Endothelial cell (in vitro differentiated cells): ENCODE results near the gene RNF38. TPM values are rescaled to one million over a fixed set of nuclear protein-coding genes. Genes with fewer than 3 reads are reported as not detected.
"Not testable (repeated sequence)": the region's sequence is repeated elsewhere in the genome, so short reads cannot be mapped to it uniquely, and the experiment has no call there.

Source experiments
- DNase-seq: peaks from one replicate; pipeline ENCODE4 v3.0.0; 2021; ENCODE audit warnings: low spot score
- H3K27ac Mint-ChIP-seq: one replicate; pipeline ENCODE4 v1.8.0; 2021; ENCODE audit warnings: mixed read lengths, inconsistent platforms; ENCODE audit not compliant: unreplicated experiment
- H3K27me3 Mint-ChIP-seq: one replicate; pipeline ENCODE4 v1.8.0; 2021; ENCODE audit warnings: mild to moderate bottlenecking, moderate library complexity, mixed read lengths, inconsistent platforms; ENCODE audit not compliant: unreplicated experiment
- H3K36me3 Mint-ChIP-seq: one replicate; pipeline ENCODE4 v1.8.0; 2021; ENCODE audit warnings: mild to moderate bottlenecking, low read depth, mixed read lengths, inconsistent platforms; ENCODE audit not compliant: unreplicated experiment
- H3K4me1 Mint-ChIP-seq: one replicate; pipeline ENCODE4 v1.8.0; 2021; ENCODE audit warnings: mild to moderate bottlenecking, mixed read lengths, inconsistent platforms; ENCODE audit not compliant: unreplicated experiment
- H3K4me3 Mint-ChIP-seq: one replicate; pipeline ENCODE4 v1.8.0; 2021; ENCODE audit warnings: mild to moderate bottlenecking, mixed read lengths, inconsistent platforms; ENCODE audit not compliant: unreplicated experiment
- H3K9me3 Mint-ChIP-seq: one replicate; pipeline ENCODE4 v1.8.0; 2021; ENCODE audit warnings: mixed read lengths, inconsistent platforms; ENCODE audit not compliant: unreplicated experiment
- total RNA-seq: library from RNA; stranded (reverse); fragmentation: NEBNext Ultra II Directional; extraction: Animal tissue kit (Norgen Biotek cat#: 25700); gene quantifications from one replicate; pipeline ENCODE4 v1.2.1, GENCODE V29; 2021; ENCODE audit not compliant: unreplicated experiment
- TF ChIP-seq, protein P1 (sequence below): fragments of 200-600 bp; sonication (generic); IDR thresholded peaks from one replicate; pipeline ENCODE4 v1.5.0; 2021; ENCODE audit warnings: antibody characterized with exemption; ENCODE audit not compliant: unreplicated experiment

The RNF38 gene
- total RNA-seq, 1 donor from 2014 or later = 71.1 TPM

DNA sequence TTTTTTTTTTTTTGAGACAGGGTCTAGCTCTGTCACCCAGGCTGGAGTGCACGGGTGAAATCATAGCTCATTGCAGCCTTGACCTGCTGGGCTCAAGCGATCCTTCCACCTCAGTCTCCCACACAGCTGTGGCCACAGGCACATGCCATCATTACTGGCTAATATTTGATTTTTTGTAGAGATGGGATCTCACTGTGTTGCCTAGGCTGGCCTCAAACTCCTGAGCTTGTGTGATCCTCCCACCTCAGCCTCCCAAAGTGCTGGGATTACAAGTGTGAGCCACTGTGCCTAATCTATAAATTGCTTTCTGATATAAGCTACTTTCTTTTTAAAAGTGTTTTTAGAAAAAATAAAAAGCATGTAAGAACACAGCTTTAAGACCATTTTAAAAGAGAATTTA, 85.3 kb downstream of the RNF38 start:
- Mint-ChIP-seq H3K9me3 (no peaks in the 10 kb centered on the region), H3K36me3 (no peaks in the 10 kb centered on the region), H3K27ac (no peak overlapping the region), H3K4me3 (no peak overlapping the region), H3K4me1 (peaks cover 2% of the 10 kb centered on the region), H3K27me3 (peaks cover 1% of the 10 kb centered on the region)
- TF ChIP-seq, protein P1, sequence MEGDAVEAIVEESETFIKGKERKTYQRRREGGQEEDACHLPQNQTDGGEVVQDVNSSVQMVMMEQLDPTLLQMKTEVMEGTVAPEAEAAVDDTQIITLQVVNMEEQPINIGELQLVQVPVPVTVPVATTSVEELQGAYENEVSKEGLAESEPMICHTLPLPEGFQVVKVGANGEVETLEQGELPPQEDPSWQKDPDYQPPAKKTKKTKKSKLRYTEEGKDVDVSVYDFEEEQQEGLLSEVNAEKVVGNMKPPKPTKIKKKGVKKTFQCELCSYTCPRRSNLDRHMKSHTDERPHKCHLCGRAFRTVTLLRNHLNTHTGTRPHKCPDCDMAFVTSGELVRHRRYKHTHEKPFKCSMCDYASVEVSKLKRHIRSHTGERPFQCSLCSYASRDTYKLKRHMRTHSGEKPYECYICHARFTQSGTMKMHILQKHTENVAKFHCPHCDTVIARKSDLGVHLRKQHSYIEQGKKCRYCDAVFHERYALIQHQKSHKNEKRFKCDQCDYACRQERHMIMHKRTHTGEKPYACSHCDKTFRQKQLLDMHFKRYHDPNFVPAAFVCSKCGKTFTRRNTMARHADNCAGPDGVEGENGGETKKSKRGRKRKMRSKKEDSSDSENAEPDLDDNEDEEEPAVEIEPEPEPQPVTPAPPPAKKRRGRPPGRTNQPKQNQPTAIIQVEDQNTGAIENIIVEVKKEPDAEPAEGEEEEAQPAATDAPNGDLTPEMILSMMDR = no peak
- no peak for DNase-seq

DNA sequence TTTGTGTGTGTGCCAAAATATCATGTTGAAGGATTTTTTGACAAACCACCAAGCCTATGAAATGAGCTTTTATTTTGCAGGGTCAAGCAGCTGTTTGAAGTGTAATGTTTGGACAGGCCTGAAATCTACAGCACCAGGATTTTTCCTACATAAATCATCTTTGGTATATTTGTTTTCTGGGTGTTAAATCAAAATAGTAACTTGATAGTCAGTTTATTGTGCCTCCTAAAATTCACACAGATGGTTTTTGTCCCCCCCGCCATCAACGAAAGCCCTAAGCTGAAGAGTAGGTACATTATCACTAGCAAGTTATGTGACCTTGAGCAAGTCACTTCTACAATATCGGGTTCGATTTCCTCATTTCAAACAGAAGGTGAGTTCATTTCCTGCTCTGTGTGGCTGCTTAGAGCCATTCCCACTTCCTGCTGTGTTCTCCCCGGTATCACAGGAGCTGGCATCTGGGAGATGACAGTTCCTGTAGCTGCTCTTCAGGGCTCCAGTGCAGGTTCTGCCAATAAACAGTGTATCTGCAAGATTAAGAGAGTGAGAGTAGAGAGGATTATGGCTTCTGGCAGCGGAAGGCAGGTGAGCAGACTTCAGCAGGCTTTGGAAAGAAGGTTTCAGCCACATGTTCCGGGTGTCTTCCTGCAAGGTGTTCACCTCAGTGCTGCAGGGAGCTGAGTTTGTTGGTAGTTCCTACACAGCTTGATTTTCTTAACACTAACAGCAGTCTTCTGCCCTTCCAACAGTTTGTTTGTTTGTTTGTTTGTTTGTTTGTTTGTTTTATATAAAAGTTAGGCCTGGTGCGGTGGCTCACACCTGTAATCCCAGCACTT, 93.4 kb downstream of the RNF38 start:
- Mint-ChIP-seq H3K4me3 (no peak overlapping the region), H3K36me3 (peaks cover 4% of the 10 kb centered on the region), H3K9me3 (no peaks in the 10 kb centered on the region), H3K4me1 (peaks cover 6% of the 10 kb centered on the region), H3K27me3 (peaks cover 1% of the 10 kb centered on the region), H3K27ac (peak overlapping the region; percentile 4)
- TF ChIP-seq, protein P1 = no peak
- DNase-seq = no peak

DNA sequence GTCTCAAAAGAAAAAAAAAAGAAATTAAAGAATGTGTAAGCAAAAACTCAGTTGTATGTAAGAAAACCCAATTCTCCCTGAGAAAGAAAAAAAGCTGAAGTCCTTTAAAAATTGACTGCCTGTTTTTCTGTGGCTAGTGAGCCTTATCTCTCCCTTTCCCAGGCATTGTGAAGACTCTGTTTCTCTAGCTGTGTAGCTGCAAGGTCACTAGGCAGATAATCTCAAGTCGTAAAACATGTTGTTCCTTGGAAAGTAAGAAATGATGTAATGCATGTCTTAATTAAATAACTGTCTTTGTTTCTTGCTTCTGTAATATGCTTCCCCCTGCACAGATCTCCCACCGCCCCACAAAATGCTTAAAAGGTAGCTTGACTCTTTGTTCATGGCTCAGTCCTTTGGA, 95.7 kb downstream of the RNF38 start:
- not testable (repeated sequence) for H3K4me3 Mint-ChIP-seq, H3K27me3 Mint-ChIP-seq, H3K36me3 Mint-ChIP-seq, H3K27ac Mint-ChIP-seq, H3K4me1 Mint-ChIP-seq, H3K9me3 Mint-ChIP-seq, DNase-seq

DNA sequence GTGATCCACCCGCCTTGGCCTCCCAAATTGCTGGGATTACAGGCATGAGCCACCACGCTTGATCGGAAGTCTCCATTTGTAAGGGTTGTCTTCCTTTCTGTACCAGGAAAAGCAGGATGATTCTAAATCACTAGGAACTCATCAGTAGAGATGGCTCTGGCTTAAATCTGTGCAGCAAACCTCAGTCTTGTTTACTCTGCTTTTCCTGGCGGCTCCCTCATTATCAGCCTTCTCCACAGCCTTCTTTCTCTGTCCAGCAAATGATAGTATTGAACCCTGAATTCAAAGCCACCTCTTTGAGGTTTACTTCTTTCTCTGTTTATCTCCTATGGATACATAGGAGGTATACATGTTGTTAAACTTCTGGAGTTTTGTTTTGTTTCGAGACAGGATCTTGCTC, 98.8 kb downstream of the RNF38 start:
- peaks cover 1% of the 10 kb centered on the region for H3K27me3 Mint-ChIP-seq
- peaks cover 4% of the 10 kb centered on the region for H3K36me3 Mint-ChIP-seq
- TF ChIP-seq, protein P1 = no peak
- no peaks in the 10 kb centered on the region for H3K9me3 Mint-ChIP-seq
- H3K4me3 Mint-ChIP-seq = no peak overlapping the region
- no peaks in the 10 kb centered on the region for H3K4me1 Mint-ChIP-seq
- DNase-seq = no peak
- H3K27ac Mint-ChIP-seq = no peak overlapping the region

DNA sequence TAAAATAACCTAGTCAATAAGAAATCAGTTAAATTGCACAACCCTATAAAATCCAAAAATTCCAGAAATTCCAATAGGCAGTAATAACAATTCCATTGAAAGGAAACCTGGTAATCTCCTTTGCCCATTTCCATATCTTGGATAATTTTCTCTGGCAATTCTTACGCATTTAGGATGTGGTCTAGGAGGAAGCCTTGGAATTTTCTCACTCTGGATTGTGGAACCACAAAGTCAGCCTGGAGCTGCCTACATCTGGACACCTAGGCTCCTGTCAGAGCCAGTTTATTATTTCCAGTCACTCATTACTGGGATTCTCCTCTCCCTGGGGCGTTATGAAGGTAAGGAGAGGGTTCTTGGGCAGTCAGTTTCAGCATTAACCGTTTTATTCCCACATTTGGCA, 101.5 kb downstream of the RNF38 start:
- no peaks in the 10 kb centered on the region for H3K9me3 Mint-ChIP-seq
- no peaks in the 10 kb centered on the region for H3K4me1 Mint-ChIP-seq
- H3K4me3 Mint-ChIP-seq = no peak overlapping the region
- no peak for DNase-seq
- H3K36me3 Mint-ChIP-seq = peaks cover 3% of the 10 kb centered on the region
- no peak overlapping the region for H3K27ac Mint-ChIP-seq
- peaks cover 1% of the 10 kb centered on the region for H3K27me3 Mint-ChIP-seq
- TF ChIP-seq, protein P1 = no peak
